GM19324 (cell line): ENCODE results near the gene ATP8A2.

Source experiments
- ATAC-seq: cut with Tn5 transposase; IDR thresholded peaks from one replicate; pipeline ENCODE4 v1.9.1; 2021; ENCODE audit warnings: mild to moderate bottlenecking, moderate library complexity; ENCODE audit not compliant: unreplicated experiment, low FRiP score

The ATP8A2 gene

GRCh38 chr13:25901460-25902376, 529.9 kb downstream of the ATP8A2 start:
- ATAC-seq = peak; percentile 78

GRCh38 chr13:25902455-25902854, 530.7 kb downstream of the ATP8A2 start:
- no peak for ATAC-seq

DNA sequence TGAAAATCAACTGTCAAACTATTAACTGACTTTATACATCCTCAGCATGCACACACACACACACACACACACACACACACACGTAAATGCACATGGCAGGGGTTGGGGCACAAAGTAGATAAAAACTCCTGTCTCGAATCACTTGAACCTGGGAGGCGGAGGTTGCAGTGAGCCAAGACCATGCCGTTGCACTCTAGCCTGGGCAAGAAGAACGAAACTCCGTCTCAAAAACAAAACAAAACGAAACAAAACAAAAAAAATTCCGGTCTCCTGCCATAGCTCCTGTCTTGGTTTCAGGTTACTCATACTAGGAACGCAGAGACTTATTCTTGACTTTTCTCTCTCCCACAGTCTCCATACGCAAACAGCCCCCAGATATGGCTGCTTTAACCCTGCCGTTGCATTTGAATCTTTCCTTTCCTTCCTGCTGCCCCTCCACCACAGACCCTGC, 531.1 kb downstream of the ATP8A2 start:
- peak; percentile 52 for ATAC-seq

GRCh38 chr13:25904830-25905229, 533.1 kb downstream of the ATP8A2 start:
- ATAC-seq = no peak

- ATAC-seq = no peak
These were observed 533.8 kb downstream of the ATP8A2 start for GRCh38 chr13:25905611-25906010.

DNA sequence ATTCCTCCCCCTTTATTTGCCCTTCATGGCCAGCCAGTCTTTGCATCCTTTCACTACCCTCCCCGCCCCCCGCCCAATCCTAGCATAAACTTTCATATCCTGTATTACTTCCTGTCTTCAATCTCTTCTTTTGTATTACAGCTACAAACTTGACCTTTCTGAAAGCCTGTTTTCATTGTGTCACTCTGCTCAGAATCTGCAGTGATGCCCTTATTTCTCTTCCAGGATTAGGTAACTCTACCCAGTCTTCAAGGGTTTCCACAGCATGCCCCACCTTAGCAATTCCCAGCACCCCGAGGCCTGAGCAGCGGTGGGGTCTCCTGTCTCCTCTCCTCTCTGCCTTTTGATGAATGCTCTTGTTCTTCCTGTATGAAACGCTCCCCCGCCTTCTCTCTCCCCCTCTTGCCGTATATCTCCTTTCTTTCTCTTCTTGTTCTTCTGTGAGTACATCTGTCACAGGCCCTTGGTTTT, 534.5 kb downstream of the ATP8A2 start:
- no peak for ATAC-seq

GRCh38 chr13:25908366-25908765, 536.6 kb downstream of the ATP8A2 start:
- ATAC-seq = no peak

GRCh38 chr13:25910243-25910642, 538.5 kb downstream of the ATP8A2 start:
- ATAC-seq = no peak

DNA sequence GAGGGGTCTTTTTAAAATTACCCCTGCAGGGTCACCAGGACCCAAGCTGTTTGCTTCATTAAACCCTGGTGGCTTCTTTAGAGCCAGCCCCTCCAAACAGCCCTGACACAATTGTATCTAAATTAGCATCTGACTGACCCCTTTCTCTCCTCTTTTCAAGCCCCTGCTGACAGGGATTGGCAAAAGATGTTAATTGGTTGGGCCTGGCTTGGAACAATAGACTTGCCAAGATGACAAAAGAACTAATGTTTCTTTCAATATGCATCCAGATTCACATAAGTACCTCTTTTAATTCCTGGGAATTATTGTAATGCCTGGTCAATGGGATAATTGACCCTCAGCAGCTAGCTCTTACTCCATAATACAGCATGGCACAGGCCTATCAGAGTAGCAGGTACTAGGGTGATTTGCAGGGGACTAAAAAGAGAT, 539.2 kb downstream of the ATP8A2 start:
- ATAC-seq = no peak

- no peak for ATAC-seq
These were observed 541.2 kb downstream of the ATP8A2 start for GRCh38 chr13:25912961-25913360.

GRCh38 chr13:25915840-25916518, 544.2 kb downstream of the ATP8A2 start:
- ATAC-seq = no peak

- ATAC-seq = no peak
These were observed 548.5 kb downstream of the ATP8A2 start for GRCh38 chr13:25920277-25920676.

DNA sequence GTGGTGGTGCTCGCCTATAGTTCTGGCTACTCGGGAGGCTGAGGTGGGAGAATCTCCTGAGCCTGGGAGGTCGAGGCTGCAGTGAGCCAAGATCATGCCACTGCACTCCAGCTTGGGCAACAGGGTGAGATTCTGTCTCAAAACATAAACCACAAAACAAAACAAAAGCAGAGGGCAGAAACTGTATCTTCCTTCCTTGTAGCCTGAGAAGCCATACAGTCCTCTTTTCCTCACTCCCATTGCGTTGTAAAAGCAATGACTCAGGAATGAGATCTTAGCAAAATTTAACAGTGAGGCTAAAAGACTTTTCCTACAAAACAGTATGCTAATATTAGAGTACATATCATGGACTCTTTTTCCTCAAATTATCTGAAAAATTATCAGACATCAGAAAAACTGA, 549.2 kb downstream of the ATP8A2 start:
- no peak for ATAC-seq

DNA sequence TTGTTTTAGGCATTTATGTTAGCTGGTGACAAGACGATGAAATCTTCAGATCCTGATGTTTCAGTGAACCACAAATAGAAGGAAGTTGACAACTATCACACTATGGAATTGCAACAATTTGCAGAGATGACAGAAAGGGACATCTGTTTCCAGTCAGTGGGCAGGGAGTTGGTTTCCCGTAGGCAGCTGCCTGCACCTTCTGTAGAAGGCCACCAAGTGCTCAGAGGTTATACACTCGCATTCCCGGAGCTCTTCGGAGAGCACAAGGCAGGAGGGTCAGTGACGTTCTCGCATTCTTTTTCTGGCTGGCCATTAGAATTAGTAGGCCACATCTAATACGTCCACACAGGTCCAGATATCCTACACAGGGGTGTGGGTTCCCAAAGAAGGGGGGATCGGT, 550.6 kb downstream of the ATP8A2 start:
- no peak for ATAC-seq

DNA sequence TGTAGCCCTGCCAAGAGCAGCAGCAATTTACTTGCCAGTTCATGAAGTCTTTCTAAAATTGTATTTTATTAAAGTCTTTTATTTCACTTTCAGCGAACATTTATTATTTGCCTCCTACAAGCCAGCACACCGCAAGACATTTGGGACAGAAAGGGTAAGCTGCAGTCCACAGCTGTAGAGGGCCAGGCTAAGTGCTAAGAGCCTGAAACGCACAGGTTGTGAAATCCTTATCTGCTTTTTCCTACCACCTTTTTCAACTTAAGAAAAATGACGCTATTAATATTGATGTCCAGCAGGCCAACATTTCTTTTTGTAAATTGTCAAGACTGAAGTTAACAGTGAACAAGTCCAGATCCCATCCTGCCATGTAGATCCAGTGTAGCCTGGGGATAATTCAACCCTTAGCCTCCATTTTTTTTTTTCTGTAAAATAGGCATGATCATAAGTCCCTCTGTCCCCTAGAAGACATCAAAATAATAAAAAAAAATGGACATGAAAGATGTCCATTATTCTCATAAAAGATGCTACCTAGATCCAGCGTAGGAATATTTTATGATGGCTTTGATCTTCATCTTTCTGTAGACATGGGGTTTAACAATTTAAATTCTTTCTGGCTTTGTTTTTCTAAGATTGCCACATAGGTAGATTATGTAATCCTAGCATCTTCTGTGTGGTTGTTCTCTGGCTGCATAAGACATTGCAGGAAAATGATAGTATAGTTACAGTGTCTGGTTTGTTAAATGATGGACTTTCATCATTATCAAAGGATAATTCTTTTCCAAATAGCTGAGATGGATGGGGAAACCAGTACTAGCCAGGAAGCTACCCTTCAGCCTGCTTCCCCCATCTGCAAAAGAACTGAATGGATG, 551.7 kb downstream of the ATP8A2 start:
- no peak for ATAC-seq

- no peak for ATAC-seq
These were observed 555.6 kb downstream of the ATP8A2 start for GRCh38 chr13:25927363-25927762.

DNA sequence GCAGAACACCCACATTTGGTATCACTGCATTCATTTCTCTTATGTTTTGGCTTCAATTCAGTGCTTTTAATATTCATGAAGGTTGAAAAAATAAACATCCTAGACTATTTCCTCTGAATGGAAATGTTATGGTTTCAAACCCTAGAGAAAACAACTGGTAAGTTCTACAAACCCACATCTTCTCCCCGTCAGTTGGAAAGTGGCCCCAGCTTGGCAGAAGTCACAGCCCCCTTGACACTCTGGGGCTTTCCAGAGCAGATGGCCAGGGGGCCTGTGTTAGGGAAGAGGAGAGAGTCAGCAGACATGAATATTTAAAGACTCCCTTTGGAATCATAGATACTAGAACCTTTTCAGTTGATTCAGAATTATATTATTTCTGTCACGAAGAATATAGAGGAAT, 556.2 kb downstream of the ATP8A2 start:
- ATAC-seq = no peak

DNA sequence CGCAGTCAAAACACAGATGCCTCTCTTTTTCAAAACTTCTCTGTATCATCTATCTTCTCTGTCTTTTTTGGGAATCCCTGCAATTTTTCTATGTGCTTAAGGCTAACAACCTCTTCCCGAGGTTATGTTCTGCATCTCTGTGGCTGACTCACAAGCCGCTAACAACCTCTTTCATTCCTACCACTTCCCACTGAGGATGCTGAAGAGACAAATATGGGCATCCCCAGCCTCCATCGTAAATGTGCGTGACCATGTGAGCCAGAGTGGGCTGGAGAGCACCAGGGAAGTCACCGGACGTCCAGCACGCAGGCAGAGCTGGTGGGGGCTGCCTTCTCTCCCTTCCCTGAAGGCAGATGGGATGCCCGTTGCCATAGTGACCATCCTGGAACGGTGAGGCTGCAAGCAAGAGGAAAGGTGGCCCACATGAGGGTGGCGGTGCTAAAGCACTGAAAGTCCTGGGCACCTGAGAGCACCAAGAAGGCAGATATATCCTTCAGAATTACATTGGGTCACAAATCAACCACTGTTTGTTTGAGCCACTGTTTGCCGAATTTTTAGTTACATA, 557.2 kb downstream of the ATP8A2 start:
- ATAC-seq = no peak

DNA sequence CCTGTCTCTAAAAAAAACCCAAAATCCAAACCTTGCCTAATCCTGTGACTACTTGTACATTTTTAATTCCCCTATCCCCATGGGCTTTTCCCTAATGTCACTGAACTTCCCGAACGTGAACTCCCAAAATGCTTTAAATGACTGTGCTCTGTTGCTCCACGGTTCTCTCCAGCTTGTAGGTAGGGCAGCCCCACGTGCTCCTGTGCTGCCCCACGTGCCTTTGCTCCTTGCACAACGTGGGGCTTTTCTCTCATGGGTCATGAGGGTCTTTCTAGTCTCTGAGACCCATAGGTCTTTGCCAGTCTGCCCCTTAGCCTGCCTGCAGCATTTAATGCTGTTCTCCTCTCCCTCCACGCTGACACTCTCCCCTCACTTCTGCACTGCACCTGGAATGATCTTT, 558.0 kb downstream of the ATP8A2 start:
- ATAC-seq = no peak

- no peak for ATAC-seq
These were observed 558.9 kb downstream of the ATP8A2 start for GRCh38 chr13:25930653-25931052.
